ENCODE results near the gene VANGL1.

DNA sequence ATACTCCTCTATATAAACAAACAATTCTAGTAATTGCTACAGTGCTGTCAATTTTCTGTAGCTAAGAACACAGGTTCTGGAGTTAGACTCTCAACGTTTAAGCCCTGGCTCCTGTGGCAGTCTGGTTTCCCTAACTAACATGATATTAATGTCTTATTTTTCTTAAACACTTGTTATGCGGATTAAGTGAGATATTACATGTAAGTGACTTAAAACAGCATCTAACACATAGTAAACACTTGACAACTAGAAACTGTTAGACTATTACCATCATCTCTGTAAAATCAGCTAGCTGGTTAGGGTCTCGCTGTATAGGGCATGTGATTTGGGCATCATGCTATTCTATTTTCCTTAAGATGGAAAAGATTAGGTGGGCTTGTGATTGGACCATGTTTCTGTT, 2.3 kb downstream of the VANGL1 start:
- TF ChIP-seq CTCF (IDR thresholded peaks at IDR 0.05 in 4 of 5, conservative IDR thresholded peaks at IDR 0.05 in 1 of 5) (no peak), POLR2A (IDR thresholded peaks at IDR 0.05) (no peak)
